Vagina (tissue), 2 donors: ENCODE data around the gene AQP6.

Experiments used
- POLR2A ChIP-seq, 2 donors: fragments of 450-650 bp; IDR thresholded peaks; one replicate each; pipeline ENCODE4 v1.6.1; 2017; ENCODE audit warnings: antibody characterized with exemption in 2 of 2, mild to moderate bottlenecking in 2 of 2, moderate library complexity in 2 of 2
- TF ChIP-seq, protein P1 (sequence below), 3 experiments: fragments of 450-650 bp in 2 of 3; fragments of 200-600 bp in 1 of 3; sonication (generic) in 1 of 3; IDR thresholded peaks; one replicate each; pipeline ENCODE4 v1.5.1; 2017 to 2019; ENCODE audit warnings: antibody characterized with exemption in 3 of 3, mild to moderate bottlenecking in 2 of 3, moderate library complexity in 2 of 3

- TF ChIP-seq, protein P1, sequence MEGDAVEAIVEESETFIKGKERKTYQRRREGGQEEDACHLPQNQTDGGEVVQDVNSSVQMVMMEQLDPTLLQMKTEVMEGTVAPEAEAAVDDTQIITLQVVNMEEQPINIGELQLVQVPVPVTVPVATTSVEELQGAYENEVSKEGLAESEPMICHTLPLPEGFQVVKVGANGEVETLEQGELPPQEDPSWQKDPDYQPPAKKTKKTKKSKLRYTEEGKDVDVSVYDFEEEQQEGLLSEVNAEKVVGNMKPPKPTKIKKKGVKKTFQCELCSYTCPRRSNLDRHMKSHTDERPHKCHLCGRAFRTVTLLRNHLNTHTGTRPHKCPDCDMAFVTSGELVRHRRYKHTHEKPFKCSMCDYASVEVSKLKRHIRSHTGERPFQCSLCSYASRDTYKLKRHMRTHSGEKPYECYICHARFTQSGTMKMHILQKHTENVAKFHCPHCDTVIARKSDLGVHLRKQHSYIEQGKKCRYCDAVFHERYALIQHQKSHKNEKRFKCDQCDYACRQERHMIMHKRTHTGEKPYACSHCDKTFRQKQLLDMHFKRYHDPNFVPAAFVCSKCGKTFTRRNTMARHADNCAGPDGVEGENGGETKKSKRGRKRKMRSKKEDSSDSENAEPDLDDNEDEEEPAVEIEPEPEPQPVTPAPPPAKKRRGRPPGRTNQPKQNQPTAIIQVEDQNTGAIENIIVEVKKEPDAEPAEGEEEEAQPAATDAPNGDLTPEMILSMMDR (IDR thresholded peaks at IDR 0.05), result no peak
- no peak for TF ChIP-seq POLR2A (IDR thresholded peaks at IDR 0.05)
Measured at GRCh38 chr12:49973361-49973830, 649 bp downstream of the AQP6 start.
